RKO (cell line): ENCODE data around the gene IFIT2.
A peak's percentile ranks its signal among the peaks of the same experiment; 100 is the strongest.
"Not testable (repeated sequence)": the region's sequence is repeated elsewhere in the genome, so short reads cannot be mapped to it uniquely, and the experiment has no call there.

Experiments
- DNase-seq: peaks from one replicate; pipeline ENCODE4 v3.0.0-alpha.2; 2016; ENCODE audit warnings: low spot score

The IFIT2 gene, protein sequence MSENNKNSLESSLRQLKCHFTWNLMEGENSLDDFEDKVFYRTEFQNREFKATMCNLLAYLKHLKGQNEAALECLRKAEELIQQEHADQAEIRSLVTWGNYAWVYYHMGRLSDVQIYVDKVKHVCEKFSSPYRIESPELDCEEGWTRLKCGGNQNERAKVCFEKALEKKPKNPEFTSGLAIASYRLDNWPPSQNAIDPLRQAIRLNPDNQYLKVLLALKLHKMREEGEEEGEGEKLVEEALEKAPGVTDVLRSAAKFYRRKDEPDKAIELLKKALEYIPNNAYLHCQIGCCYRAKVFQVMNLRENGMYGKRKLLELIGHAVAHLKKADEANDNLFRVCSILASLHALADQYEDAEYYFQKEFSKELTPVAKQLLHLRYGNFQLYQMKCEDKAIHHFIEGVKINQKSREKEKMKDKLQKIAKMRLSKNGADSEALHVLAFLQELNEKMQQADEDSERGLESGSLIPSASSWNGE

DNA sequence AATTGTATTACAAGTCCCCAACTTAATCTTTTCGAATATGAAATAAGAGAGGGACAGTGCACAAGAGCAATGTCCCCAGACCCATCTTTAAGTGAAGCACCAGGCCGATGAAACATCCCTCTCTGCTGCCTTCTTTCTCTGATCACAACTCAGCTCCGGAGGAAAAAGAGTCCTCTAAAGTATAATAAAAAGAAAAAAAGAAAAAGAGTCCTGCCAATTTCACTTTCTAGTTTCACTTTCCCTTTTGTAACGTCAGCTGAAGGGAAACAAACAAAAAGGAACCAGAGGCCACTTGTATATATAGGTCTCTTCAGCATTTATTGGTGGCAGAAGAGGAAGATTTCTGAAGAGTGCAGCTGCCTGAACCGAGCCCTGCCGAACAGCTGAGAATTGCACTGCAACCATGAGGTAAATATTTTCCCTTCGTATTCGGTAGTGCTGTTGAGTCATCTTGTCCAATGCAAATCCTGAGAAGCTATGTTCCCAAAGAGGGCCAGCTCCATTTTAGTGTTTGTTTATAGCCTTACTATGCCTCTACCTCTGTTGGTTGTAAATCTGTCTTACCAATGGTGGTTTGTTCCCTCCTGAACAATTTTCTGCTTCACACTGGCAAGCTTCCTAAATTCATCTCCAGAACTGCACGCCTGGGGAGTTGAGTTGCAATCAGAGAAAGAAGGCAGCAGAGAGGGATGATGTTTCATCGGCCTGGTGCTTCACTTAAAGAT lies at the start of gene IFIT2:
Gene IFIT2 (plus strand): TSS at position 326 of the 725 bp plus-strand sequence. CDS start 78 bp downstream, at position 404.
- DNase-seq: peak; percentile 81

DNA sequence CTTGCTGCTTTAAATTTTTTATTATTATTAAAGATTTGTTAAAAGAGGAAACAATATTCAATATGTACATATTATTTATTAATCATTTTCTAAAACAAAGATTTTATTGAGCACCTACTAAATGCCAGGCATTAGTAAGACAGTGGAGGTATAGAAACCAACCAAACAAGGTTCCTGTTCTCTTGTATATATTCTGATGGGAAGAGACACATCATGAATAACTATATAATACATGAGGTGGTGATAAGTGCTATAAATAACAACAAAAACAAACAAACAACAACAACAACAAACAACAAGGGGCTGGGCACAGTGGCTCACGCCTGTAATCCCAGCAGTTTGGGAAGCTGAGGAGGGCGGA lies 49.6 kb upstream of the IFIT2 start:
- DNase-seq: no peak

DNA sequence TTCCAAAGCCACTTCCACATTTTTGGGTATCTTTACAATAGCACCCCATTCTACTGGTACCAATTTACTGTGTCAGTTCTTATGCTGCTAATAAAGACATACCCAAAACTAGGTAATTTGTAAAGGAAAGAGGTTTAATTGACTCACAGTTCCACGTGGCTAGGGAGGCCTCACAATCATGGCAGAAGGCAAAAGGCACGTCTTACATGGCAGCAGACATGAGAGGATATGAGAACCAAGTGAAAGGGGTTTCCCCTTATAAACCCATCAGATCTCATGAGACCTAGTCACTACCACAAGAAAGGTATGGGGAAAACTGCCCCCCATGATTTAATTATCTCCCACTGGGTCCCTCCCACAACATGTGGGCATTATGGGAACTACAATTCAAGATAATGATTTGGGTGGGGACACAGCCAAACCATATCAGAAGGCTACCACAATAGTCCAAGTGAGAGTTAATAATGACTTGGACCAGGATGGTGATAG lies 46.7 kb upstream of the IFIT2 start:
- not testable (repeated sequence) for DNase-seq

DNA sequence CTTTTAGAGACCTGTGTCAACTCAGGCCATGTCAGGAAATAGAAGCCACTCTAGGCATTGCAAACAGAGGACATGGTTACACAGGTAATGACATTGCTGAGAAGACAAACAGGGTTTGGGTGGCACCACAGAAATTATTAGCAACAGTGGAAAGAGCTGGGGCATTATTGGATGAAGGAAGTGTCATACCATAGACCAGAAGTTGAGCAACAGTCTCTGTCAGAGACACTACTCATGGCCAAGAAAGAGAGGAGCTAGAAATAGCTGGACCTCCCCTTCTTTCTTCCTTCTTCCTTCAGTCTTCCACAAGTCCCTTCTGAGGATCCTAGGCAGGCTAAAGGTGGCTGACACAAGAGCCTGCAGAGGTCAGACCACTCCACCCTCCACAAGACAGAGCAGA lies 46.1 kb upstream of the IFIT2 start:
- DNase-seq: no peak

DNA sequence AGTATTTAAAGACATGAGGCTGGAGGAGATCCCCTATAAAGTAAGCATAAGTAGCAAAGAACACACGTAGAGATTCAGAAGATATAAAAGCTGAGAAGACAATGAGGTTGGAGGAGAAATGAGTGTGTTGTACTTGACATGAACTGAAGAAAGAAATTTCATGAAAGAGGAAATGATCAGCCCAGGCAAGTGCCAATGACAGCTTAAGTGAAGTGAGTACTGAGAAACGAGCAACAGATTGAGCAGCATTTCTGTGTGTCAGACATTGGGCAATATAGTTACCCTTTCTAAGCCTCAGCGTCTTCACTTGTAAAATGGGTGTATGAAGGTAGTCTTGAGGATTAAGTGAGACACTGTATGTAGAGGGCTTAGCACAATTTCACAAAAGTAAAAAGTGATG lies 45.5 kb upstream of the IFIT2 start:
- DNase-seq: no peak

DNA sequence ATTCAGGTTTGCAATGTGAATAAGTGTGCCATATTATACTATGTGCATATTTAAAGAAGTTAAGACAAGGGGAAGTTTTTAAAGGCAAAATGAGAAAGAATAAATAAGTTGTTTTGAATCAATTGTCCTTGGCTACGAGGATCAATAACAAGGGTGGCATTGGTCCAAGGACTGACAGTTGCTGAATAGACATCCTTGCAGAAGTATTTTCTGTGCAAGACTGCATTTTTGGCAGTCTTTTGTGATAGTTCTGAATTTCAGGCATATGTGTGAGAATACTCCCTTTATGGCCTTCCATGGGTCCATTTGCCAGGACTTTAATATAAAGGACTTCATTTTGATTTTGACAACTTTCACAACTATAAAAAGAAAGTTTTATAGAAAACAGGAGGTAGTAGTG lies 44.9 kb upstream of the IFIT2 start:
- DNase-seq: no peak

DNA sequence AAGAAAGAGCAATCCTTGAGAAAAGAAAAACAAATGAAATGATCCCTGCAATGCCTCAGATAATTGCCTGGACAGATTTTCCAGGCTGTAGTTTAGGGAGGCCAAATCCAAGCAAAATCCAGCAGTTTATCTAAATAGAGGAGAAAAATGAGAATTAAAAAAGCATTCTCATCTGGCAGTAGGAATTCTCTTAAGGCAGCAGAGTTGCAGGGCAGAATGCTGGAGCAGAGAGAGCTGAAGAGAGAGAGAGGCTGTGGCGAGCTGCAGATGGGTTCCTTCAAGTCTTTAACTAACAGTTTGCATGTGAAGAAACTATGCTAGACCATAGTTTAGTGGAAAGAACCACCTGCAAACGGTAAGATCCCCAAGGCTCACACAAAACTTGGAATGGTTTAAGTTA lies 44.3 kb upstream of the IFIT2 start:
- DNase-seq: no peak

DNA sequence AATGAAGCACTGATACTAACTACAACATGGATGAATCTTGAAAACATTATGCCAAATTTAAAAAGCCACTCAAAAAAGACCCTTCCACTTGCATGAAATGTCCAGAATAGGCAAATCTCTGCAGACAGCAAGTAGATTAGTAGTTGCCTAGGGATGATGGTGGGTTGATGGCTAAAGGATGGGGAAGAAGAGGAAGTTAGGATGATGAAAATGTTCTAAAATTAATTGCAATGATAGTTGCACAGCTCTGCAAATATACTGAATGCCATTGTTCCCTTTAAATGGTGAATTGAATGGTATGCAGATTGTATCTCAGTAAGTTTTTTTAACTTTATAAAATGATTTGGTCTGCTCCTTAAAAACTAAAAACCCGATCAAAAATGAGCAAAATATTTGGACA lies 43.0 kb upstream of the IFIT2 start:
- no peak for DNase-seq

DNA sequence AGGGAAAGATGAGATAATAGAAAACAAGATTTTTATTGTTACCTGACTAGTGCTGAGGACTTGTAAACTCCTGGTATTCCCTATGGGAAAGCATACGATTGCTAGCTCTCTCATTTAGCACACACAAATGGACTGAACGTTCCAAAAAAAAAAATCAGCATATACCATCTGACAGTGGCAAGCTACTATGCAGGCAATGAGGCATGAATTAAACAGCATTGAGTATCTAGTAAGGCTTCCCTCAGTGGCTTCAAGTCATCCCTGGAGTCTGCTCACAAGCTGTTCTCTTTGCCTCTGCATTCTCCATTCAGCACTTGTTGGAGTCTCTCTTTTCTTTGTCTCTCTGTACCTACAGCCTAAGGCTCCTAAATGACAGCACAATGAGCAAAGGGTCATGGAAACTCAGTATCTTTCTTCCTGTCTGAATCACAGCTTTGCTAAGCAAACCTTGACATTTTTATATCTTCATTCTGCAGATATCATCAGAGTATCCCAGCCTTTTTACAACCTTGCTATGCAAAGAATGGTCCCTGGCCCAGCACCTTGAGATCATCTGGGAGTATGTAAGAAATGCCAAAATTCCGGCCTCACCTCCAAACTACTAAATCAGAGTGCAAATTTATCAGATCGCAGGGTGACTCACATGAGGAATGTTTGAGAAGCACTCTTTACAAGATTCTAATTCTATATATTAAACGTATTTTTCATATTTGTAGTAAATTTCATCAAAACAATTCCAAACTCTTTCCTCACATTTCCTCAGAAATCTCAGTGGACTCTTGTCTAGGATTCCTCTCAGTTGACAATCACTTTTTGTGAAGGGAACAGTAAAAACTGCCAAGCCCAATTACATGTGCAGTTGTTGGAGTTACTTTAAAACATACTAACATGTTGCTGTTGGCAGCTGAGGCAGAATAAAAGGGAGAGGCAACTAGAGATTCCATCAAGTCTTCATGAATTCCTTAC lies 39.5 kb upstream of the IFIT2 start:
- DNase-seq: no peak

DNA sequence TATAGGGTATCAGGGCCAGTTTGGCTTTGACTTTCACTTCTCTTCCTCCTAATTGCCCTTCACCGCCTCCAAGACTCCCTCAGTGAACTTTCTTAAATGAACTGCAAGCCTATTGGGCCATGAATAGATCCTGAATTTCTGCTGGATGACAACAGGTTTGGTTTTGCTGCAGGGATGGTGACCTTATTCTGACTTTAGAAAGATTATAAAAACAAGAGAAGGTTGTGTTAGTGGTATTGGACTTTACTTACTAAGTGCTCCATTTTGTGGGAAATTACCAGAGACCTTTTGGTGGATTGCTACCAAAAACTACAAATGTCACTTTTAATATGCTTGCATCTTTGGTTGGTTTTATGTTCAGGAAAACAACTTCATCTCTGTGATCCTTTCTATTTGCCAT lies 38.8 kb upstream of the IFIT2 start:
- no peak for DNase-seq

DNA sequence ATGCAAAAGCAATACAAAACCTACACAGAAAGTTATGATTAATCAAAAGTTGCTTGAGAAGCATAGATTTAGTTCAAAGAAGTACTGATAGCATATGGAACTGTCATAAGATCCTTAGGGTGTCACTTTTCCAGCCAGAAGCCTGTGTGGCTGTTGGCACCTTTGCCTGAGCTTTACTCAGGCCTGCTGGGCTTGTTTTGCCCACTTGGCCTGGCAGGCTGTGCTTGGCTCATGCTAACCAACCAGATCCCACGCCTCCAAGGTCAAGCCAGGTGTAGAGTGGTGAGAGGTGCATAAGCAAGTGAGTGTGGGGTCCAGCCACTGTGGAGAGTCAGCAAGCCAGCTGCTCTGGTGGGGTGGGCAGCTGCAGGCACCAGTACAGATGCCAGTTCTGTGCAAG lies 38.3 kb upstream of the IFIT2 start:
- no peak for DNase-seq

DNA sequence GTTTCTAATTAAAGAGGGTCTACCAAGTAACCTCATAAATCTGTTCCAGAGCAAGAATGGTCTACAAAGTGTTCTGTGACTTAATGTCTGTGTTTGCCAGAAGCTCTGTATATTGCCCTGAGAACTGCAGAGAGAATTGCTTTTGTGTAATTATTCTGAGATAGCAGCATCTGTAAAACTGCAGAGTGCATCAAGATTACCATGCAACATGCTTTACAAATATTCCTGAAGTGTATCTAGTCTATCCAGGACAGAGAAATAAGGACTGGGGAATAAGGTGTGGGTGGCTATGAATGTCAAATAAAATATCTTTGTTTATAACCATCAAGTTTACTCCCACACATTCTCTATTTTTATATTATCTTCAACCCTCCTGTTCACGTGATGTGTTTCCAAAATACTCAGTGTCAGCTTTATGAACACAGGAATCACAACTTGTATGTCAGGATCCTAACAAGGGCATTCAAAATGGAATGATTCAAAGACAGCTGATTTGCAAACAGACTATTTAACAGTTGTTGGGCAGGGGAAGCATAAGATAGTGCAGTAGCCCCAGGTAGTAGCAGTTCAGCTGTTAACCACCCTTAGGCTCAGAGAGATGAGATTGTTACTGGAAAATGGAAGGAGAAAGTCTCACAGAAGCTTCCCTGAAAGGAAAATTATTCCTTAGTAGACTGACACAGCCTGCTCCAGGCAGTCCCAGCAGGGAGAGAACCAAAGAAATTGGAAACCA lies 35.0 kb upstream of the IFIT2 start:
- DNase-seq: no peak

DNA sequence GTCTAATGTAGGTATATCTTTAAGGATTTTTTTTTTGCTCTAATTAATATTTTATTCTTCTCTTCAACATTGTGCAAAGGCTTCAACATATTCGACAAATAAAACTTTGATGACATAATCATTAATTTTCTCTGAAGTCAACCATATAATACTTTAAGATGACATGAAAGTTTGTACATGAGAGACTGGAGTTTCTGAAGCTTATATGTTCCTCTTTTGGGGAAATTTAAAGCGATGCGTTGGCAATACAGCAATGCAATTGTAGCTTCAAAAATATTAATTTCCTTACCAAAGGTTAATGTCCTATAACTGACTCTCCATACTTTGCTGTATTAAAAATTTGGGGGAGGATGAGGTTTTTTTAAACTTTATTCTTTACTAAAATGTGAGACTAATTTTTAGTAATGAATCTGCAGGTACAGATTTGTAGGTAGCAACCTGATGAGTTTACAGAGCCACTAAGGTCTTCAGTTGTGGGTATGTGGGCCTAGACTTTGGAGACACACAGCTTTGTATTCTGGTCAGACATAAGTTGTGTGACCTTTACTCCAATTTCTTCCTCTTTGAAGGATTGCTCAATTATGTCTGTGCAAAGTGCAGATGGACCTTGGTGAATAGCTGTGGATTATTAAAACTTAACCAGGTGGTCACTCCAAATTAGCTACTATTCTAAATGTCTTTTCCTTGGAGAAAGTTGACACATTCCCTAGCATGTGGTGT lies 32.3 kb upstream of the IFIT2 start:
- DNase-seq: no peak

DNA sequence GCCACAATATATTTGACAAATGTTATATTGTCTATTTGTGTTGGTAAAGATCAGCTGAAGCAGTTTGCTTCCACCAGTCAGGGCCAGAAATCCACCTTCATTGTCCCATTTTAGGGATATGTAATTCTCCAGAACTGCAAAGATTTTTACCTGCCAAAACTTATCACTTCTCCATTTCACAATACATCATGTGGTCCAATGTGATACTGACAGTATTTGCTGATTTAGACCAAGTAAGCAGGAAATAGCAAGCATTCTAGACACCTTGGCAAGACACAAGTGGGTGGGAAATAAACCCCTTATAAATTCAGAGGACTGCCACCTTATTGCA lies 31.7 kb upstream of the IFIT2 start:
- no peak for DNase-seq

DNA sequence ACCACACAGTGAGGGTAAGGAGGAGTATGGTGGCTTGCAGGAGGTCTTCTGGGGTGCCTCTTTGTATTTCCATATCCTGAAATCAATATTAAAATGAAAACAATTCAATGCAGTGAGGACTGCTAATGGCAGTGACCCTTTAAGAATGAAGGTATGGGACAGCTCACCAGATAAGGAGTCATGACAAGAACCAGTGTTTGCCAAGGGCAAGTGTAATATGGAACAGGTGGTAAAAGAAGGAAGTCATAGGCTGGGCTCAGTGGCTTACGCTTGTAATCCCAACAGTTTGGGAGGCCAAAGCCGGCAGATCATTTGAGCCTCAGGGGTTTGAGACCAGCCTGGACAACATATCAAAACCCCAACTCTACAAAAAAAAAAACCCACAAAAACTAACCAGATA lies 30.3 kb upstream of the IFIT2 start:
- DNase-seq: no peak

DNA sequence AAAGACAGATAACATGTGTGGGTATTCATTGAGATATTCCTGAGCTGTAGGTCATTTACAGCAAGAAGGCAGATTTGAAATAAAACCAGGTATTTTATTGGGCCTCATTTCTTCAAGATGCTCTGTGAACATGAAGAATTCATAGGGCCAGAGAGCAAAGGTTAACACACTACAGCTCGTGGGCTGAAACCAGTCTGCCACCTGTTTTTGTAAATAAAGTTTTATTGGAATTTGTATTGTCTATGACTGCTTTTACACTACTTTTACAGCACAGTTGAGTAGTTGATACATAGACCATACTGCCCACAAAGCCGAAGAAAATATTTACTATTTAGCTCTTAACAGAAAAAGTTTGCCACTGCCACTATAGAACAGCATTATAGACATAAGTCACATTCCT lies 28.2 kb upstream of the IFIT2 start:
- no peak for DNase-seq

DNA sequence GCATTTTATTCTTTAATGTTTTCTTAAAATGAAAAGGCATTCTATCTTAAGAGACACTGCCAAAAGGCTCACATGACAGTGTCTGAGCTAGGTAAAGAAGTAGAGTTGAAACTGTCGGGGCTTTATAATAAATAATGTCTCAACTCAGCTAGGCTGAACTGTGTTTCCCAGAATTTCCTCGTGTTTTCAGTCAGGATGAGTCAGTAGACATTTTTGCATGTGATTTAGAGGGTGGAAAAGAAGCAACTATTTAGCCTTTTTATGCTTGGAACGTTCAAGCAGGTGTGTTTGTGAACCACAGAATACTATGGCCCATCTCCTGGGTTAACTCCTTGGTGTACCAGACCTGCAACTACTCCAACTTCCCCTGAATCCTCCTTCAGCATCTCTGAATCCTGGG lies 26.9 kb upstream of the IFIT2 start:
- DNase-seq: no peak

DNA sequence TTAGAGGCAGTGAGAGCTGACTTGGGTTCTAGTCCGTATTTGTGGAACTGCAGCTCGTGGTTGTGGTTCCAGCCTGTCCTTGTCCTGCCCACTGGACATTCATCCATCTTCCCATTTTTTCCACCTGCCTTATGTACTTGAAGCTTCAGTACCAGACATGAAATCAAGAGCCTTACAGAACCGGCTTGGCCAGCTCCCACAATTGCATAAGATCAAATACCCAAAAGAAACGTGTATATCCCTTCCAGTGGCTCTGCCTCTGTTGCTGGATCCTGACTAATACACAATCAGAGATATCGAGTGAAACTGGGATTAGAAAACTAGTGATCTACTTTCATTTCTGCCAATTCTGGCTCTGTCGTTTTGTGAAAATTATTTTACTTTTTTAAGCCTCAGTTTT lies 26.5 kb upstream of the IFIT2 start:
- no peak for DNase-seq

DNA sequence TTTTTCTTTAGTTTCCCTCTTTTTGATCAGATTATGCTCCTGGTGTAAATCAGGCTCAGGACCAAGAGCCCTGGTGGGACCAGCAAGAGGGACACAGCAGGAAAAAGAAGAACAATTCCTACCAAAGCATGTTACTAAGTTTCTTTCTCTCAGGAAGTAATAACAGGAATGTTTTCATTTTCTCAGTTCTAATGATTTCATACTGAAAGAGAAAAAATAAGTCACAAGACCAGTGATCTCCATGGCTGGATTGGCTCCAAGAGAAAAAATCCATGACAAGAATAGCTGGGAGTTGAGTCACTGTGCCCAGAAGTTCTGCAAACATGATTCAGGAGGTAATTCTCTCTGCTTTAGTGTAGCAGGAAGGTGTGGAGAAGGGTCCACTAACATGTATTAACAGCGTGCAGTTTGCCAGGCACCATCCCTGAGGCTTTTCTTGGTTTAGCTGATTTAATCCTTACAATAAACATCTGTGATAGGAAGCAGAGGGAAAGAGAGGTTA lies 23.8 kb upstream of the IFIT2 start:
- DNase-seq: peak; percentile 91

DNA sequence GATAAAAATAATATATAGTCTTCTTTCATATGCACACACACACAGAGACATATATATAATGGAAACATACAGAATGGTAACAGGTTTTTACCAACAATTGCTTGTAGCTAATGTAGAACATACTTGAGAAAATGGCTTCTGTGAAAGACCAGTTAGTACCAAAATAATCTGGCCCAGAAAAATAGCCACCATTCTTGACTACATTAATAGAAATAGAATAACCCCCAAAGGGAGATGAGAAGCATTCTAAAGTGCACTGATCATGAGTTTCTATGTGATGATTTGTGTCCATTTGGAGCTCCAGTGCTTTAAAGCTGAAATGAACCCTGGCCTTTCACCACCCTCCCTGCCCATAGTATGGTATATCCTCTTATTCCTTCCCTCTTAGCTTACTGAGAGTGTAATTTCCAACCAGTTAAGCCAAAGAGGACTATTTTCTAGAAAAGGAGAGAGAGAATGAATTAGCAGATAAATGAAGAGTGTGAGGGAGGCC lies 22.9 kb upstream of the IFIT2 start:
- DNase-seq: no peak

DNA sequence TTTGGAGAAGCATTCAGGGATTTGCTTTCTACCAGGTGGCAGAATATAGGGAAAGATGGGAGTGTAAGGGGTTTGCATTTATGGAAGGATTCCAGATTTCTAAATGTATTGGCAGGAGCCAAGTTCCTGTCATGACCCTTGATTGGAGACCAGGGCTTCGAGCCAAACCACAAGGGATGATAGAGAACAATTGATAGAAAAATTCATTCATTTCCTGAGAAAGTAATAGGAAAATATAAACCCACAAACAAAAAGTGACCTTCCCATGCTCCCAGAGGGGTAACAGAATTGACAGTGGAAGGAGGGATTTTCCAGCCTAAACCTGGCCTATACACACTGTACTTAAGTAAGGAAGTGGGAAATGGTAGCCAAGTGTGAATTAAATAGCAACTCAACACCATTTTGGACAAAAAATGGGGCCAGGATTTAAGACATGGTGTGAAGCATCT lies 22.4 kb upstream of the IFIT2 start:
- no peak for DNase-seq
